NB4 (cell line): ENCODE measurements around the gene ARID3A.

Experiments
- MYC ChIP-seq: IDR thresholded peaks from 2 replicates; pipeline ENCODE4 v1.6.1; 2011; ENCODE audit warnings: low read depth, low read length
- POLR2A ChIP-seq: IDR thresholded peaks from 2 replicates; pipeline ENCODE4 v1.6.1; 2011; ENCODE audit warnings: mild to moderate bottlenecking; ENCODE audit not compliant: insufficient read length; ENCODE audit errors: extremely low read depth
- TF ChIP-seq, protein P1 (sequence below): IDR thresholded peaks from one replicate; pipeline ENCODE4 v1.5.1; 2012; ENCODE audit warnings: low read depth, low read length
- TF ChIP-seq, protein P2 (sequence below): IDR thresholded peaks from 2 replicates; pipeline ENCODE4 v1.6.1; 2011; ENCODE audit warnings: low read depth, low read length

DNA sequence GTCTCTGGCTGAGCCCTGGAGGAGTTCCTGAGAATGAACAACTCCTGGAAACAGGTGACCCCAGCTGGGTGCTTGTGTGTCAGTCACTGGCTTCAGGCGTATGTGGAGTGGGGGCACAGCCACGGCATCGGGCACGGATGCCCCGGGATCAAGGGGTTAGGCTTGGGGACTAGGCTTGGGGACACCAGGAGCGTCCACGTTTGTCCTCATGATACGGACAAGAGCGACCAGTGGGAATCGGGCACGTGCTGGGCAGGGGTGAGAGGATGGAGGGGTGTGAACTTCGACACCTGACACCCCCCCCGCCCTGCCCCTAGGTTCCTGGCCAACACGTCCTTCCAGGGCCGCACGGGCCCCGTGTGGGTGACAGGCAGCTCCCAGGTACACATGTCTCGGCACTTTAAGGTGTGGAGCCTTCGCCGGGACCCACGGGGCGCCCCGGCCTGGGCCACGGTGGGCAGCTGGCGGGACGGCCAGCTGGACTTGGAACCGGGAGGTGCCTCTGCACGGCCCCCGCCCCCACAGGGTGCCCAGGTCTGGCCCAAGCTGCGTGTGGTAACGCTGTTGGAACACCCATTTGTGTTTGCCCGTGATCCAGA is 78.5 kb downstream of the ARID3A start:
- TF ChIP-seq MYC (no peak), POLR2A (no peak)
- TF ChIP-seq, protein P1, sequence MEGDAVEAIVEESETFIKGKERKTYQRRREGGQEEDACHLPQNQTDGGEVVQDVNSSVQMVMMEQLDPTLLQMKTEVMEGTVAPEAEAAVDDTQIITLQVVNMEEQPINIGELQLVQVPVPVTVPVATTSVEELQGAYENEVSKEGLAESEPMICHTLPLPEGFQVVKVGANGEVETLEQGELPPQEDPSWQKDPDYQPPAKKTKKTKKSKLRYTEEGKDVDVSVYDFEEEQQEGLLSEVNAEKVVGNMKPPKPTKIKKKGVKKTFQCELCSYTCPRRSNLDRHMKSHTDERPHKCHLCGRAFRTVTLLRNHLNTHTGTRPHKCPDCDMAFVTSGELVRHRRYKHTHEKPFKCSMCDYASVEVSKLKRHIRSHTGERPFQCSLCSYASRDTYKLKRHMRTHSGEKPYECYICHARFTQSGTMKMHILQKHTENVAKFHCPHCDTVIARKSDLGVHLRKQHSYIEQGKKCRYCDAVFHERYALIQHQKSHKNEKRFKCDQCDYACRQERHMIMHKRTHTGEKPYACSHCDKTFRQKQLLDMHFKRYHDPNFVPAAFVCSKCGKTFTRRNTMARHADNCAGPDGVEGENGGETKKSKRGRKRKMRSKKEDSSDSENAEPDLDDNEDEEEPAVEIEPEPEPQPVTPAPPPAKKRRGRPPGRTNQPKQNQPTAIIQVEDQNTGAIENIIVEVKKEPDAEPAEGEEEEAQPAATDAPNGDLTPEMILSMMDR = no peak
- TF ChIP-seq, protein P2, sequence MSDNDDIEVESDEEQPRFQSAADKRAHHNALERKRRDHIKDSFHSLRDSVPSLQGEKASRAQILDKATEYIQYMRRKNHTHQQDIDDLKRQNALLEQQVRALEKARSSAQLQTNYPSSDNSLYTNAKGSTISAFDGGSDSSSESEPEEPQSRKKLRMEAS = no peak
